DMS53 treated with DMSO at 0.1 percent for 48 hours (cell line): ENCODE measurements around the gene UBA3.

Experiments used
- DNase-seq: peaks from one replicate; lab custom pipeline; 2025; ENCODE audit not compliant: unreplicated experiment; lab: John Stamatoyannopoulos, UW

UBA3 gene

DNA sequence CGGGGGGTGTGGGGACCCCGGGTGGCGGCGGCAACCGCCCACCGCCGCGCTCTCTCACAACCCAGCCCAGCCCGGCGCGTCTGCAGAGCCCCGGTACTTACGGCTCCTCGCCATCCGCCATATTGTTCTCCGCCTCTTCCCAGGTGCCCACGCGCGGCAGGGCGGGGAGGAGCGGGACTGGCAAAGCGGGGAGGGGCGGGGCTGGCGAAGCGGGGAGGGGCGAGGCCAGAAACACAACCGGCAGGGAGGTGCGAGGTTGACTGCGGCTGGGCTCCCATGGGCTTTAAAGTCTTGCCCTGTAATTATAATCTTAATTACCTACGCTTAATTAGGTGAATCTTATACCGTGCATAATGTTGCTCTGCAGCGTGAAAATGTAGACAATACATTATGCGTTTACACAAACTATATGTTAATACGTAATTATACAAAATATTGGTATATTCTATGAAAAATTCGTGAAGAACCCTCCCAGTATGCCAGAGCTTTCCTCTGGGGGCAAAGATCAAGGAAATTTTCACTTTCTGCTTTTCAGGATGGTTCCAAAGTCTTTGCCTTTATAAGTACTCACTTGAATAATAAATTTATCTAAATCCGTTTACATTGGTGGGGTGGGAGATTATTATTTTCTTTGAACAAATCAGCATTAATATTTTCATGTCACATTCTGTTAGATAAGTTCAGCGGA lies at the start of gene UBA3:
UBA3 (minus strand) TSS at position 133 of the 688 bp plus-strand sequence; CDS start at position 121, 12 bp downstream.
- DNase-seq, result peak; percentile 8

DNA sequence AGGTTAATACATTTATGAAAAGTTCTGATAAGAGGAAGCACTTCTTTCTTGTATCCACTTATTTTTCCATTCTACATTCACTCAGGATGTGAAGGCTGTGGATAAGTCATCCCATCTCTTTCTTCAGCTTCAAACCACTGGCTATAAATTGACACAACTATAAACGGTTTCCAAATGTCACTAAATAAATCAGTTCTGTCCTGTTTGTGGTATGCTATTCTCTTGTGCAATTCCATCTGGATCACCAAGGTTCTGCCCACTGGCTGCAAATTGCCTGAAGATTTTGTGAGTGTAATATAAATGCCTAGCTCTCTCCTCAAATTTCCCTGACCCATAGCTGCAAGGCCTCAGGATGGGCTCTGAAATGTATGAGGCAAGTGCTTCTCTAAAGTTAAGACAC lies 49.4 kb upstream of the UBA3 start:
- no peak for DNase-seq

DNA sequence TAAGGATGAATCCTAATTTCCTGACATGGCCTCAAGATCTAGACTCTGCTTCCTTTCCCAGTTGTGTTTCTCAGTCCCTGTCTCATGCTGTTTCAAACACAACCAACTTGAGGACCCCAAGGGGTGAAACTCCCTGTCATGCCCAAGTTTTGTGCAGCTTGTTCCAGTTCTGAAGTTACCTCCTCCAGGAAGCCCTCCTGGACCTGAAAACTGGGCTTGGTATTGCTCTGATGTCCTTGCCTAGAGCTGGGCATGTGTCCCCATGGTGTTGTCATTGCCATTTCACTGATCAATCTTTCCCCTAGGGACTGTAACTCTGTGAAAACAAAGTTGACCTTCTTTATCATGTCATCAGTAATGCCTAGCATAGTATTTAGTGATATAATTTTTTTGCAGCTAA lies 48.3 kb upstream of the UBA3 start:
- no peak for DNase-seq

GRCh38 chr3:69126999-69127398 lies 46.8 kb upstream of the UBA3 start:
- no peak for DNase-seq

DNA sequence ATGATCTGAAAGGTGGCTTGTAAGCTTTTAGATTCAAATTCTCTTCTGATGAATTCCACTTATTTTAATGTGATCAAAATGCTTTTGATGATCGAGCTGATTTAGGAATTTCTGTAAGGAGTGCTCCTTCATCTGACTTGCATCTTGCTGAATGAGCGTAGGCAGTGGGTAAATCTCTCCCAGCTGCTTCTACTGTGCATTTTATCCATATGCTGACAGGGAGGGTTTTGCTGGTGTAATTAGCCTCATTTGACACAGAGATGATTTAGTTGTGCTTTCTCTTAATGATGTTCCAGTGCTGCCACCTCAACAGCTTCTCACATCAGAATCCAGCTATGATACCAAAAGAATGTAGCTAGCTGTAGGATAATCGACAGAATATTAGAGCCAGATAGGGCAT lies 46.1 kb upstream of the UBA3 start:
- DNase-seq, result no peak

GRCh38 chr3:69122403-69122802 lies 42.2 kb upstream of the UBA3 start, which contains the start of gene LMOD3:
LMOD3 (minus strand) TSS chr3:69122595; CDS start chr3:69122386, 209 bp downstream.
- no peak for DNase-seq

GRCh38 chr3:69121950-69122349 lies 41.8 kb upstream of the UBA3 start:
- DNase-seq, result no peak

DNA sequence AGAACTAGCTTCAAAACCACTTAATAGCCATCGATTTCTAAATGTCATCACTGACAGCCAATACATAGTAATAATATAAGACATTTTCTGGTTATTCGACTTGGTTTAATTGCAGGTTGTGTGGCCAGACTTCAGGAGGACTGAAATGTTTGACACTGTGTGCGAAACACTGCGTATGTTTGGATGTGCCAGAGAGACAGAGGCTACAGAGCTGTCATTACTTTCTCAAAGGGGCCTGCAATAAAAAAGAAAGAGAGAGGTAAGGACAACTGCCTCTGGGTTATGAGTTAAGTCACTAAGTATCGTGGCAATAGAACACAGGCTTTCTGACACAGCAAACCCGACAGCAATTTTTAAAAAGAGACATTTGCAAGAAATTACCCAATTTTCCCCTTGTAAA lies 41.3 kb upstream of the UBA3 start:
- no peak for DNase-seq

- peak; percentile 20 for DNase-seq
Measured at GRCh38 chr3:69120879-69121464, 40.8 kb upstream of the UBA3 start.

GRCh38 chr3:69119681-69120080 lies 39.5 kb upstream of the UBA3 start:
- no peak for DNase-seq

GRCh38 chr3:69119138-69119537 lies 39.0 kb upstream of the UBA3 start:
- DNase-seq, result no peak

DNA sequence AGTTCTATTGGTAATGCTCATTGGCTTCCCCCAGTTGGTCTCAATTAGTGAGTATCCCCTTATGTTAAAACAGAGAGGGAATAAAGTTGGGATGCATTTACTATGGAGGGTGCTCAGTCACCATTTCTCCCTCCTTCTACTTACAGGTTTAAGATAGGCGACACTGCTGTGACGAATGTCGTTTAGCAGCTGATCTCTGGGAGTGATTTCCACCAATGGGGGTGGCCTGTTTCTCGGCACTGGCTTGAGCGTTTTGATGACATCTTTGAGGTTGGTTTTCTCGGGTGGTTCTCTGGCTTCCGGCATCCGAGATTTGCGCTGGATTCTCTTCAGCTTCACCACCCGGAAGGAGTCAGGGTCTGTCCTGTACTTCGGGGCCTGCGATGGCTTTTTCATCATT lies 38.4 kb upstream of the UBA3 start:
- no peak for DNase-seq

GRCh38 chr3:69116897-69117296 lies 36.7 kb upstream of the UBA3 start:
- DNase-seq, result no peak

DNA sequence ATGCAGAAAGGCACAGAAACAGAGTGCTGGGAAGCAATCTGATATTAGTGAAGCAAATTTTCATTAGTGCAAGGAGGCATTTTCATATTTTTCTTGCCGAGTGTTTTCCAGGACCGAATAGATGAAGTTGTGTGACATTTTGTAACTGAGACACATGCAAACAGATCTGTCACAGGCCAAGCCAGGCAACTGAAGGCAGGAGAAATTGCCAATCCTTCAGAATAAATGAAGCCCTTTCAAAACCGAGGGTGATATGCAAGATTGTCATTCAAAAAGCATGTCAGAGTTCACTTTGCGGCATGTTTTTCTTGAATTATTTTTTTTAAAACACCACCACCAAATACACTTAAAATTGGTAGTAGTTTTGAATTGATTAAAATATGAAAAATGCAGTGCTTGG lies 36.0 kb upstream of the UBA3 start:
- no peak for DNase-seq

DNA sequence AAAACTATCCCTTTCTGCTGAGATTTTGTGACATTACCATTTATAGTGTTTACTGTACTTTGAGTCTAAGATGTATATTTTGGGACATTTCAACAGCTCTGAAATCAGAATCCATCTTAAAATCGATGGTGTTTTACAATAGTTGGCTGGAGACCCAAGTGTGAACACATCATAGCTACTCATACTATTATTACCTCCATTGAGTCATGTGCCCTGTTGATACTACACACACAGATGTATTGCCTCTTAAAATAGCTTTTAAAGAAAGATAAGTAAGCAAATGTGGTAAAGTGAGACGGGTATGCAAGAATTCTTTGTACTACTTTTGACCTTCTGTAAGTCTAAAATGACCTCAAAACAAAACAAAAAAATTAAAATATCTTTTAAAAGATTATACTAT lies 35.6 kb upstream of the UBA3 start:
- no peak for DNase-seq

DNA sequence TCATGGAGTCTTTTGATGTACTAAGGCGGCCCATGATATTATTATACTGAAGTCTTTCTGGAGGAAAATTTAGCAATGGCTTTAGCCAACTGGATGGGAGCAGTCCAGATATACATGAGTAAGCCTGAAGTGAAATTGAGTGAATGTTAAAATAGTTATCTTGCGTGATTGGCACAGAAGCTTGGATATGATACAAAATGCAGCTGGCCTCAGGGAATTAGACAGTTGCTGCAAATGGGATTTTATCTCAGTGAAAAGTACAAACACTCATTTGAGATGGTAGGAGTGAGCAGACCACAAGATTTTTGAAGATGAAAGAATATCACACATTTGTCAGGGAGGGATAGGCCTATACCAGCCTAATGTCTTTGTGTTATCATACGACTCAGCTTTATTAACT lies 33.4 kb upstream of the UBA3 start:
- no peak for DNase-seq

GRCh38 chr3:69110941-69111546 lies 30.9 kb upstream of the UBA3 start:
- no peak for DNase-seq

DNA sequence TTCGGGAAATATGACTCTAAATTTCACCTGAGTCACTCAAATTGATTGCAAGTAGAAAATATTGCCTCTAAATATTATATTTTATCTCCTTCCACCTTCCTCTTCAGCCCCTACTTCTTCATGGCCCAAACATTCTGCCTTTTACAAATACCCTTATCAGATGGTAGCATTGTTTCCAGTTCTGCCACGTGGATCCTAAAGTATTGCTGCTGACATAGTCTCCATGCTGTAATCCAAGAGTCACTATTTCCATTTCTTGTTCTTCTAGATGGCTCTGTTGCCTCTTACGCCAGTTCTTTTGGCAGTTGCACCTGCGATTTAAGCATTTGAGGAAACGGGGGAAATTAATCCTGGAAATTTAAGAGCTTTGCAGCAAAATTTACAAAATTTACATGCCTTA lies 28.6 kb upstream of the UBA3 start:
- no peak for DNase-seq

DNA sequence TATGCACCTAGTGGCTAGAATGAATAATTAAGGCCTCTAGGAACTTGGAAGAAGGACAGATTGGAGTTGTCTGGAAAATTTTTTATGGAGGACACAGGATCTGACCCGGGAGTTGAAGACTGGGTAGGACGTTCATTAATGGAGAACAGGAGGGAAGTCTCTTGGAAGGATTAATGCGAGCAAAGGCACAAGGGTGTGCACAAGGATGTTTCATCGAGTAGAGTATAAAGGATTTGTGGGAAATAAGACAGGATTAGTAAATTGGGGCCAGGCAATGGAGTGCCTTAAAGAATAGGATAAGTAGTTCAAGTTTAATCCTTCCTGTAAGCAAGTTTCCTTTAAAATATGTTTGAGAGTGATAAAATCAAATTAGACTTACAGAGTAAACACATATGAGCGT lies 27.7 kb upstream of the UBA3 start:
- DNase-seq, result no peak

DNA sequence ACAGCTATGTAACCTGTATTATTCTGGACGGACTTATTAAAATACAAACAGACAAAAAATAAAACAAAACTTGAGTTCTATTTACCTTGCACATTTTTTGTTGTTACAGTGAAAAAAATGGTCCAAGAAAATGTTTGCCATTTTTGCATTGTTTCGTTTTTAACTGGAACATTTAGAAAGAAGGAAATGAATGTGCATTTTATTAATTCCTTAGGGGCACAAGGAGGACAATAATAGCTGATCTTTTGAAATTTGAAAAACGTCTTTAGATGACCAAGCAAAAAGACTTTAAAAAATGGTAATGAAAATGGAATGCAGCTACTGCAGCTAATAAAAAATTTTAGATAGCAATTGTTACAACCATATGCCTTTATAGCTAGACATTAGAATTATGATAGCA lies 25.2 kb upstream of the UBA3 start:
- no peak for DNase-seq

DNA sequence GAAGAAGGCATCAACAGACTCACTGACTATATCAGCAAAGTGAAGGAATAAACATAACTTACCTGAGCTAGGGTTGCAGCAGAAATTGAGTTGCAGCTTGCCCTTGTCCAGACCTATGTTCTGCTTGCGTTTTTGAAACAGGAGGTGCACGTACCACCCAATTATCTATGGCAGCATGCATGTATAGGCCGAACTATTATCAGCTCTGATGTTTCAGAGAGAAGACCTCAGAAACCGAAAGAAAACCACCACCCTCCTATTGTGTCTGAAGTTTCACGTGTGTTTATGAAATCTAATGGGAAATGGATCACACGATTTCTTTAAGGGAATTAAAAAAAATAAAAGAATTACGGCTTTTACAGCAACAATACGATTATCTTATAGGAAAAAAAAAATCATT lies 24.4 kb upstream of the UBA3 start:
- DNase-seq, result no peak

DNA sequence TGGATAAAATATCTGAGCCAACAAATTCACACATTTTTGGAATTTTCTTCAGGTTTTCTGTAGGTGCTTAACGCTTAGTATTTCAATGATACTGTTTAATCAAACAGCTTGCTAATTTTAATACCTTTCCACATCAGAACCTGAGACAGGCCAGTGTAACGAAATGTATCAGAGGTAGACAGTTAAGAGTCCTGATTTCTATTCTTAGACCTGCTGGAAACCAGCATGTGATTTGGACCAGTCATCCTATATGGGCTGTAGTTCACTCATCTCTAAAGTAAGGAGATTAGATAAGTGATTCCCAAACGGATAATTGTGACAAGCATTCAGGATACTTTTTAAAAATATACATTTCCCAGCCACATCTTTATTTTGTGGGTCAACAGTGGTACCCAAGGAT lies 23.0 kb upstream of the UBA3 start:
- no peak for DNase-seq

- DNase-seq, result no peak
Measured at GRCh38 chr3:69102384-69102783, 22.2 kb upstream of the UBA3 start.
